Adipocyte (in vitro differentiated cells): ENCODE data around the gene NRBP1.

Experiments
- DNase-seq: peaks from one replicate; pipeline ENCODE4 v3.0.0-alpha.2; 2015; ENCODE audit warnings: low read depth
- H3K27me3 ChIP-seq: replicated peaks from 2 replicates; pipeline ENCODE4 v1.7.0; 2013; ENCODE audit warnings: mild to moderate bottlenecking, low read length, moderate library complexity; ENCODE audit not compliant: control insufficient read depth, insufficient read depth
- H3K36me3 ChIP-seq: 2 replicates; pipeline ENCODE4 v1.7.0; 2013; ENCODE audit warnings: low read length, mild to moderate bottlenecking, moderate library complexity; ENCODE audit not compliant: control insufficient read depth, insufficient read depth, severe bottlenecking
- H3K4me1 ChIP-seq: 2 replicates; pipeline ENCODE4 v1.7.0; 2013; ENCODE audit warnings: mild to moderate bottlenecking, low read length, moderate library complexity; ENCODE audit not compliant: control insufficient read depth, insufficient read depth
- H3K4me3 ChIP-seq: 2 replicates; pipeline ENCODE4 v1.7.0; 2013; ENCODE audit warnings: mild to moderate bottlenecking, low read length, moderate library complexity
- H3K9ac ChIP-seq: 2 replicates; pipeline ENCODE4 v1.7.0; 2013; ENCODE audit warnings: mild to moderate bottlenecking, low read length, moderate library complexity
- H3K9me3 ChIP-seq: 2 replicates; pipeline ENCODE4 v1.7.0; 2013; ENCODE audit warnings: mild to moderate bottlenecking, low read length, moderate library complexity; ENCODE audit not compliant: control insufficient read depth

The NRBP1 gene

DNA sequence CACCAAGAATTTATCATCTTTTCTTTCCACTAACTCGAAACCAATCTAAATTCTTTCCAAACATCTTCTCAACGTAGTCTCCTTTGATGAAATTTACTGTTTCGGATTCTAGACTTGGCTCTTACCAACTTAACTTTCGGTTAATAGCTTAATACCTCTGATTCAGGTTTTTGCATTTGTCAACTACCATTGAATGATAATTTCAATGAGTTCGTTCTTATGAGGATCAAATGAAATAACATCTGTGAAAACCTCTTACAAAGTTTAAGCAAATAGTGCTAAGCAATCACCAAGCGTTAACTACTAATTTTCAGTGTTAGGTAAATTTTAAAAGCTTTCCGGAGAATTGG lies 593 bp upstream of the NRBP1 start:
- no peak for DNase-seq
- Histone ChIP-seq H3K36me3 (no peaks in the 10 kb centered on the region), H3K4me3 (peak overlapping the region; percentile 93)

DNA sequence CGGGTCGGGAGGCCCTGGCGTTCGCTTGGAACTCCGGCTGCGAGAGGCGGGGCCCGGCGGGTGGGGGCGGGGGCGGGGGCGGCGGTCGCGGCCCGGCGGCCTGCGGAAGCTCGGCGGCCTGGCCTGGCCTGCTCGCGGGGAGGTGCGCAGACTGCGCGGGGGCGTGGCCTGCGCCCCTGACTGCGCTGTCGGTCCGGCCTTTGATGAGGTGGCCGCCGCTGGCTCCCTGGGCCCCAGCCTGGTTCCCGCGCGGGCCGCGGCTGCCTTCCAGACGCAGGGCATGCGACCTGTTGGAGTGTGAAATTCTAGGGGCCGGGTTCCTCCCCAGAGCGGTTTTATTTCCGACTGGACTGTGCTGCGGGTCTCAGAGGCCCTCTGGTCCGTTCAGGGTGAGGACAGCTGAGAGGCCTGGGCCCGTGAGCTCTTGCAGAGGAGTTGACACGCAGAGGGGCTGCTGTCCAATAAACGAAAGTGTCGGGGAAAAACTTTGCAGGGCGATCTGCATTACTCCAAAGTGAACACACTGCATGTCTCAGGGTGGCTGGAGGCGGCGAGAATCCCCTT lies 629 bp downstream of the NRBP1 start:
- no peaks in the 10 kb centered on the region for H3K9me3 ChIP-seq
- peaks cover 29% of the 10 kb centered on the region for H3K4me1 ChIP-seq
- DNase-seq, result peak; percentile 91
- peak overlapping the region; percentile 99 for H3K9ac ChIP-seq
- H3K36me3 ChIP-seq, result peaks cover 10% of the 10 kb centered on the region
- H3K4me3 ChIP-seq, result peak overlapping the region; percentile 93
- no peaks in the 10 kb centered on the region for H3K27me3 ChIP-seq

More for the DNA sequence above, 593 bp upstream of the NRBP1 start:
- no peaks in the 10 kb centered on the region for H3K27me3 ChIP-seq
- peak overlapping the region; percentile 99 for H3K9ac ChIP-seq
- peaks cover 29% of the 10 kb centered on the region for H3K4me1 ChIP-seq
- no peaks in the 10 kb centered on the region for H3K9me3 ChIP-seq

DNA sequence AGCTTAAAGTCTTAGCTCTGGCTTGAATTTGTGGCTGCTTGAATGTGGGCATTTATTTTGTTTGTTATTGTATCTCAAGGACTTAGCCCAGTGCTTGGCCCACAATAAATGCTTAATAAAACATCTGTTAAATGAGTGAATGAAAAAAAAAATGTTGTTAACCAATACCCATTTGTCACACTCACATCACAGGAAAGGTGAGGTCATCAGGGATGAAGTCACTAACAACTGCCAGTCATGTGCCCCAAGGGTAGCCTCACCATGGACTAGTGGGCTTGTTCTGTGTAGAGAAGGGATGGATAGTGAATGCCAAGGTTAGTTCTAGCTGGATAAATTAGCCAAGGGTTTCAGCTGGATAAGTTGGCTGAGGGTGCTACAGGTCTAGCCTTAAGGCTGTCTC lies 3.0 kb downstream of the NRBP1 start:
- Histone ChIP-seq H3K27me3 (no peaks in the 10 kb centered on the region), H3K36me3 (peaks cover 33% of the 10 kb centered on the region), H3K4me3 (no peak overlapping the region), H3K9me3 (no peaks in the 10 kb centered on the region), H3K9ac (no peak overlapping the region), H3K4me1 (peaks cover 39% of the 10 kb centered on the region)
- DNase-seq, result peak; percentile 48

DNA sequence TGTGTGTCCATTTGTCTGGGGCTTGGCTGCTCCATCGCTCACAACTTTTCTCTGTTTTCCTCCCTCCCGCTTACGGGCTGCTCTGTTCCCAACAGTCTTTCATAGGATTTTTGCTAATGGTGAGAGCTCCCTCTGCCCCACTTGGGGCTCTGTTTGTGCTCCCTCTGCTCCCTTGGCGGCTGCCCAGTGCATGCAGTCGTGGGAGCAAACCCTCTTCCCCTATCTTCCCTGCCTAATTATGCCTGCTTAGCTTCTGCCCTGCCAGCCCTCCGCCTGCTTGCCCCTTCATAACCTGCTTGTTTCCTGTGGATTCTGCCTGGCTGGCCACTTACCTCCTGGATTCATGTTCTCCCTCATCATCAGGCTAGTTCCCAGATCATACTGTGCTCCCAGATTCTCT lies 7.2 kb downstream of the NRBP1 start:
- Histone ChIP-seq H3K4me3 (no peak overlapping the region), H3K36me3 (peaks cover 72% of the 10 kb centered on the region), H3K4me1 (peaks cover 21% of the 10 kb centered on the region), H3K27me3 (no peaks in the 10 kb centered on the region), H3K9me3 (no peaks in the 10 kb centered on the region), H3K9ac (no peak overlapping the region)
- no peak for DNase-seq

DNA sequence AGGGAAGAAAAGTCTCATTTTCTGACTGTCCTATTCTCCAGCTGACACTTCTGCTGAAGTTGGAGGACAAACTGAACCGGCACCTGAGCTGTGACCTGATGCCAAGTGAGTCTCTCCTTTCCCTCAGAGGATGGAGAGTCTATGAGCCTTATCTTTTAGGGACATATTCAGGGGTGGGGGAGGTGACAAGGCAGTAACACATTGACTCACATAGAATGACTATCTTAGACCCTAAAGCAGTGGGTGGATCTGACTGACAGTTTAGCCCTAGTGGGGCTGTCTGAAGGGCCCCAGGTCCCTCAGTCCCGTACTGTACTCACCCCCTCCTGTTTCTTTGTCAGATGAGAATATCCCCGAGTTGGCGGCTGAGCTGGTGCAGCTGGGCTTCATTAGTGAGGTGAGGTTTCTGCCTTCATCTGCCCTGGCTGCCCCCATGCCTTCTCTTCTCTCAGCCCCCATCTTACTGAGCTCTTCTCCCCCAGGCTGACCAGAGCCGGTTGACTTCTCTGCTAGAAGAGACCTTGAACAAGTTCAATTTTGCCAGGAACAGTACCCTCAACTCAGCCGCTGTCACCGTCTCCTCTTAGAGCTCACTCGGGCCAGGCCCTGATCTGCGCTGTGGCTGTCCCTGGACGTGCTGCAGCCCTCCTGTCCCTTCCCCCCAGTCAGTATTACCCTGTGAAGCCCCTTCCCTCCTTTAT lies 12.9 kb downstream of the NRBP1 start:
- Histone ChIP-seq H3K9ac (no peak overlapping the region), H3K36me3 (peaks cover 66% of the 10 kb centered on the region), H3K4me3 (no peak overlapping the region), H3K27me3 (no peaks in the 10 kb centered on the region), H3K4me1 (no peaks in the 10 kb centered on the region), H3K9me3 (no peaks in the 10 kb centered on the region)
- no peak for DNase-seq

DNA sequence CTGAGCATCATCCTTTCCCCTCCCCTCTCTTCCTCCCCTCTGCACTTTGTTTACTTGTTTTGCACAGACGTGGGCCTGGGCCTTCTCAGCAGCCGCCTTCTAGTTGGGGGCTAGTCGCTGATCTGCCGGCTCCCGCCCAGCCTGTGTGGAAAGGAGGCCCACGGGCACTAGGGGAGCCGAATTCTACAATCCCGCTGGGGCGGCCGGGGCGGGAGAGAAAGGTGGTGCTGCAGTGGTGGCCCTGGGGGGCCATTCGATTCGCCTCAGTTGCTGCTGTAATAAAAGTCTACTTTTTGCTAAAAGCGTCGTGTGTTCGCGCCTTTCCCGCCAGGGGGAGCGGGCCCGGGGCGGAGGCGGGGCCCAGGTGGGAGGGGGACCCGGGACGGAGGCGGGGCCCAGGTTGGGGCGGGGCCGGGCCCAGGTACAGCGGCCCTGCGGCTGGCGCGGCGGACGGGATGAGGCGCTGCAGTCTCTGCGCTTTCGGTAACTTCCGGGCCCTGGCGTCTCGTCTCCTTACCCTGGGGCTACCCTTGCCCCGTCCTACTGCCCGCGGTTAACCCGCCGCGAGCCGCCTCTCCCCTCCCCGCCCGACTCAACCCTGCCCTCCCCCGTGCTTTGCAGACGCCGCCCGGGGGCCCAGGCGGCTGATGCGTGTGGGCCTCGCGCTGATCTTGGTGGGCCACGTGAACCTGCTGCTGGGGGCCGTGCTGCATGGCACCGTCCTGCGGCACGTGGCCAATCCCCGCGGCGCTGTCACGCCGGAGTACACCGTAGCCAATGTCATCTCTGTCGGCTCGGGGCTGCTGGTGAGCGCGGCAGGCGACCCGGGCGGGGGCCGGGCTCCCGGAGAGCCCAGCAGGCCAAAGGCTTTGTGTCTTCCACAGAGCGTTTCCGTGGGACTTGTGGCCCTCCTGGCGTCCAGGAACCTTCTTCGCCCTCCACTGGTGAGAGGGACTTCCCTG lies 13.8 kb downstream of the NRBP1 start, which contains the start of gene KRTCAP3:
Gene KRTCAP3 (plus strand): TSS at position 424 of the 962 bp plus-strand sequence. CDS start 32 bp downstream, at position 456.
- no peak within 1 kb of the TSS for H3K4me3 ChIP-seq
- H3K27me3 ChIP-seq, result no peaks in the 10 kb centered on the region
- H3K9me3 ChIP-seq, result no peaks in the 10 kb centered on the region
- no peak within 1 kb of the TSS for H3K9ac ChIP-seq
- H3K4me1 ChIP-seq, result no peaks in the 10 kb centered on the region
- peaks cover 61% of the 10 kb centered on the region for H3K36me3 ChIP-seq
- no peak for DNase-seq

DNA sequence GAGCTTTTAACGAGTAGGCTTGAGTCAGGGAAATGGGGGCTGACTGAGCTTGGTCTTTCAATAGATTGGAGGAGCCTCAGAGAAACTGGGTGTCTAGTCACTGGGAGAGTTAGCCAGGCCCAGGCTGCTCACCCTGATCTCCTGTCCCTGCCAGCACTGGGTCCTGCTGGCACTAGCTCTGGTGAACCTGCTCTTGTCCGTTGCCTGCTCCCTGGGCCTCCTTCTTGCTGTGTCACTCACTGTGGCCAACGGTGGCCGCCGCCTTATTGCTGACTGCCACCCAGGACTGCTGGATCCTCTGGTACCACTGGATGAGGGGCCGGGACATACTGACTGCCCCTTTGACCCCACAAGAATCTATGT lies 14.5 kb downstream of the NRBP1 start:
- no peak for DNase-seq

DNA sequence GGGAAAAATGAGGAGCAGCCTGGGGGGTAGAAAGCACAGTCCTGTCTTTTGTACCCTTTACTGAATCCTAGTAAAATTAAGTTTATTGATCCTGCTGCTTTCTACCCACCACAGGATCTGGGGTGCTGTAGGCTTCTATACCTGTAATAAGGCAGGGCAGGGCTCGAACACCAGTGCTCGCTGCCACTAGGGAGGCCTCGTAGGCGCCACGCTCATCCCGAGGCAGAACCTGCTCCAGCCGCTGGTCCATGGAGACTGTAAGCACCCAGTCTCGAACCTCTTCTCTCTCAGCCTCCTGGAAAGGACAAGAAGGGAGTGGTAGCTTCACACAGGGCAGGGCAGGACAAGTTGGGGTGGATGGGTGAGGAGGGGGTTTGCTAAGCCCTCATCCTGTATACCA lies 16.7 kb downstream of the NRBP1 start:
- H3K4me1 ChIP-seq, result no peaks in the 10 kb centered on the region
- H3K9me3 ChIP-seq, result no peaks in the 10 kb centered on the region
- H3K27me3 ChIP-seq, result no peaks in the 10 kb centered on the region
- peaks cover 61% of the 10 kb centered on the region for H3K36me3 ChIP-seq
- no peak for DNase-seq
- H3K4me3 ChIP-seq, result no peak overlapping the region
- H3K9ac ChIP-seq, result no peak overlapping the region

More for the DNA sequence above, 14.5 kb downstream of the NRBP1 start:
- no peaks in the 10 kb centered on the region for H3K27me3 ChIP-seq
- peaks cover 61% of the 10 kb centered on the region for H3K36me3 ChIP-seq
- H3K4me3 ChIP-seq, result no peak overlapping the region
- no peak overlapping the region for H3K9ac ChIP-seq
- H3K4me1 ChIP-seq, result no peaks in the 10 kb centered on the region
- H3K9me3 ChIP-seq, result no peaks in the 10 kb centered on the region

DNA sequence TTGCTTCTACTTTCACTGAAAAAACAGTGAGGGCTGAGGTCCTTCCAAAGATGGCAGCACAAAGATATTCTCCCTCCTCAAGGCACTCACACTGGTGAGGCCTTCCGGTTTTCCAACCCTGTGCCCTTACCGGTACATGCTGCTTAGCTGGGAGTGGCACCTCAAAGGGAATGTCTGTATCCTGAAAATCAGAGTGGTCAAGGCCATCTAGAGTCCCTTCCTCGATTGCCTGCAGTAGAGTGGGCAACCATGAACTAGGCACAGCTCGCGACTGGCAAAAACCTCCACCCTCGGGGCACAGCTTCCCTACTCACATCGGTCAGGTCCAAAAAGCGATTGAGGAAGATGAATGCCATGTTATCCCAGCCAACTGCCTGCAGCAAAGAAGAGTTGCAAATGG lies 17.2 kb downstream of the NRBP1 start:
- Histone ChIP-seq H3K36me3 (peaks cover 59% of the 10 kb centered on the region), H3K27me3 (no peaks in the 10 kb centered on the region), H3K9ac (no peak overlapping the region), H3K4me3 (no peak overlapping the region), H3K9me3 (no peaks in the 10 kb centered on the region), H3K4me1 (no peaks in the 10 kb centered on the region)
- no peak for DNase-seq

DNA sequence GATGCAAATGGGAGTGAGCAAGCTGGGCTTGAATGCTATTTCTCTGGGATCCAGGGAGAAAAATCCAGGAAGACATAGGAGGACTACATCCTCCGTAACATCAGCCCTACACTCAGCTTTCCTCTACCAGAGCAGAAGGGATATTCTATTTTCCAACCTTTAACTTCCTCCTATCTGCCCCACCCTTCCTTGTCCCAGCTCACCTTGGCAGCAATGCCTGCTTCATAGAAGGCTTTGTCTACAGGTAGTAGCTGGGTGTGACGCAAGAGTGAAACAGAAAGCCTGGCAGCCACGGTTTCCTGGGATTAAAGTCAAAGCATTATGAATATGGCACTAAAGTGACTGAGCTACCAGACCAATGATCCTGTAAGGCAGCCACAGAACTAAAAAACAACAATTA lies 17.6 kb downstream of the NRBP1 start:
- DNase-seq, result no peak
- peaks cover 54% of the 10 kb centered on the region for H3K36me3 ChIP-seq
- H3K27me3 ChIP-seq, result no peaks in the 10 kb centered on the region
- H3K4me1 ChIP-seq, result no peaks in the 10 kb centered on the region
- H3K4me3 ChIP-seq, result no peak overlapping the region
- no peaks in the 10 kb centered on the region for H3K9me3 ChIP-seq
- H3K9ac ChIP-seq, result no peak overlapping the region

DNA sequence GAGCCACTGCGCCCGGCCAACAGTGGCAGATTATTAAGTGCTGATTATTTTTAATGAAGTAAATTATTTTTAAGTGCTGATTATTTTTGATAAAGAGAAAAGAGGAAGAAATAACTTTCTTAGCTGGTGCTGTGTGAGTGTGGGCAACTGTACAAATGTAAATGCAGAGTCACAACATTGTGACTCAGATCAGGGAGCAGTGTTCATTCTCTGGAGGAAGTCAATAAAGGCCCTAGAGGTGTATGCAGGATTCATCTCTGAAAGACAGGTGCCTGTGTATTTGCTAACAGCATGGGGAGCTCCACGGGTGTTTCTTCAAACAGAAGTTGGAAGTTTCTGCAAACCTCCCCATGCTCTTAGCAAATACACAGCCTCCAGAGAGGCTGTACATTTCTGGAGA lies 19.9 kb downstream of the NRBP1 start:
- H3K4me3 ChIP-seq, result no peak overlapping the region
- no peak for DNase-seq
- H3K4me1 ChIP-seq, result no peaks in the 10 kb centered on the region
- no peak overlapping the region for H3K9ac ChIP-seq
- H3K36me3 ChIP-seq, result peaks cover 60% of the 10 kb centered on the region
- H3K27me3 ChIP-seq, result no peaks in the 10 kb centered on the region
- H3K9me3 ChIP-seq, result no peaks in the 10 kb centered on the region
